Kidney (tissue), 14 donors: ENCODE measurements around the gene PIP4K2C. TPM values are rescaled to one million over a fixed set of nuclear protein-coding genes. Genes with fewer than 3 reads are reported as not detected.
A peak's percentile ranks its signal among the peaks of the same experiment; 100 is the strongest.

ENCODE experiments used
- DNase-seq, 5 donors: peaks; one replicate each; pipeline ENCODE4 v3.0.0-alpha.2; 2013 to 2020
- FAIRE-seq: peaks from 2 replicates; lab custom pipeline; 2012; peaks lifted over from hg19 to GRCh38; lab: Jason Lieb, UNC
- H3K27ac ChIP-seq, 2 donors: one replicate each; pipeline ENCODE4 v1.7.0; 2013; ENCODE audit warnings: low read depth in 2 of 2, low read length in 2 of 2, inconsistent platforms in 1 of 2
- H3K27me3 ChIP-seq: one replicate; pipeline ENCODE4 v1.7.1; 2013; ENCODE audit warnings: low read length, inconsistent platforms; ENCODE audit not compliant: control insufficient read depth, insufficient read depth
- H3K36me3 ChIP-seq, 3 donors: one replicate each; pipeline versions ENCODE4 v1.7.0 to v1.7.1; 2013; ENCODE audit warnings: low read length in 3 of 3, control low read depth in 1 of 3, inconsistent platforms in 1 of 3; ENCODE audit not compliant: insufficient read depth in 3 of 3, control insufficient read depth in 2 of 3
- H3K4me1 ChIP-seq, 3 donors: one replicate each; pipeline versions ENCODE4 v1.7.0 to v1.7.1; 2013; ENCODE audit warnings: low read length in 3 of 3, inconsistent platforms in 1 of 3, low read depth in 1 of 3; ENCODE audit not compliant: control insufficient read depth in 2 of 3, insufficient read depth in 2 of 3
- H3K4me3 ChIP-seq, 3 donors: one replicate each; pipeline versions ENCODE4 v1.7.0 to v1.8.1; 2013; ENCODE audit warnings: low read length in 3 of 3, control low read depth in 1 of 3, inconsistent platforms in 1 of 3
- H3K9ac ChIP-seq, 3 donors: one replicate each; pipeline versions ENCODE4 v1.7.0 to v1.7.1; 2013; ENCODE audit warnings: low read length in 3 of 3, control low read depth in 1 of 3, inconsistent platforms in 1 of 3
- H3K9me3 ChIP-seq, 3 donors: one replicate each; pipeline versions ENCODE4 v1.7.0 to v1.7.1; 2013; ENCODE audit warnings: low read length in 3 of 3, control low read depth in 1 of 3, inconsistent platforms in 1 of 3; ENCODE audit not compliant: control insufficient read depth in 2 of 3, insufficient read depth in 1 of 3
- CTCF ChIP-seq: IDR thresholded peaks from 3 replicates; pipeline ENCODE4 v1.5.1; 2012; ENCODE audit warnings: mild to moderate bottlenecking, moderate library complexity, borderline replicate concordance; ENCODE audit not compliant: insufficient read depth; ENCODE audit errors: extremely low read depth
- intact Hi-C: fragments of 100-400 bp; cut with DNase I; formaldehyde crosslinking; loops from one replicate; pipeline ENCODE4 v1.11.1; 2022
- polyA plus RNA-seq: library from polyadenylated mRNA; stranded (reverse); fragments of 350-450 nt; fragmentation: Illumina TruSeq; extraction: RNeasy Lipid Tissue Mini Kit (QIAGEN cat#74804); gene quantifications from one replicate; pipeline ENCODE4 v1.2.3, GENCODE V29; 2014; ENCODE audit warnings: low read depth, low replicate concordance; ENCODE audit not compliant: insufficient read depth
- total RNA-seq: library from RNA; stranded (reverse); fragmentation: NEBNext Ultra II Directional; extraction: Animal tissue kit (Norgen Biotek cat#: 25700); gene quantifications from one replicate; pipeline ENCODE4 v1.2.1, GENCODE V29; 2021
- donor health status: control.
- donor health status: control.
- donor health status: control.
- donor health status: control.
- donor health status: control.
- donor health status: DM: yes; HTN: yes; CAD: no.
- donor health status: Normal renal cell carcinoma (clear cell type).

The PIP4K2C gene
- total and polyA plus RNA-seq, 2 donors from 2014 or later, result 43.2 to 52.4 TPM

- Histone ChIP-seq H3K36me3 (no peaks in the 10 kb centered on the region), H3K9ac (peak overlapping the region in 2 of 3 donors; percentile 29 to 62), H3K27me3 (no peaks in the 10 kb centered on the region), H3K4me3 (peak overlapping the region; percentile 69 to 85 (median 78)), H3K9me3 (no peaks in the 10 kb centered on the region), H3K27ac (peak overlapping the region; percentile 67 to 84), H3K4me1 (peaks cover 0 to 7% (median 0%) of the 10 kb centered on the region in 3 donors)
- DNase-seq, result no peak
- FAIRE-seq, result no peak
- intact Hi-C loops, result no loop called here
- no peak for TF ChIP-seq CTCF
Measured at GRCh38 chr12:57590479-57590863, 521 bp upstream of the PIP4K2C start.

GRCh38 chr12:57591782-57592325 lies 862 bp downstream of the PIP4K2C start:
- FAIRE-seq (no peak), DNase-seq (no peak)
- Histone ChIP-seq H3K4me1 (peaks cover 0 to 7% (median 0%) of the 10 kb centered on the region in 3 donors), H3K27me3 (no peaks in the 10 kb centered on the region), H3K9ac (peak overlapping the region; percentile 55 to 92 (median 72)), H3K9me3 (no peaks in the 10 kb centered on the region), H3K27ac (peak overlapping the region in 1 of 2 donors; percentile 88), H3K36me3 (peaks cover 0 to 10% (median 5%) of the 10 kb centered on the region in 3 donors), H3K4me3 (peak overlapping the region; percentile 69 to 89 (median 85))
- TF ChIP-seq CTCF, result no peak
- intact Hi-C loops, result no loop called here

GRCh38 chr12:57592551-57593165 lies 1.7 kb downstream of the PIP4K2C start:
- FAIRE-seq, result no peak
- Histone ChIP-seq H3K4me3 (peak overlapping the region in 1 of 3 donors; percentile 85), H3K36me3 (peaks cover 0 to 12% (median 7%) of the 10 kb centered on the region in 3 donors), H3K27ac (no peak overlapping the region), H3K9ac (peak overlapping the region in 1 of 3 donors; percentile 13), H3K27me3 (no peaks in the 10 kb centered on the region), H3K4me1 (peaks cover 0 to 7% (median 0%) of the 10 kb centered on the region in 3 donors), H3K9me3 (no peaks in the 10 kb centered on the region)
- no peak for TF ChIP-seq CTCF
- intact Hi-C loops, result no loop called here
- no peak for DNase-seq
